ENCODE data around the gene ARID1B. TPM values are rescaled to one million over a fixed set of nuclear protein-coding genes. Genes with fewer than 3 reads are reported as not detected.

Gene ARID1B
- total RNA-seq, 4 donors from 2014 or later, result 87.1 to 194 (median 115) TPM

DNA sequence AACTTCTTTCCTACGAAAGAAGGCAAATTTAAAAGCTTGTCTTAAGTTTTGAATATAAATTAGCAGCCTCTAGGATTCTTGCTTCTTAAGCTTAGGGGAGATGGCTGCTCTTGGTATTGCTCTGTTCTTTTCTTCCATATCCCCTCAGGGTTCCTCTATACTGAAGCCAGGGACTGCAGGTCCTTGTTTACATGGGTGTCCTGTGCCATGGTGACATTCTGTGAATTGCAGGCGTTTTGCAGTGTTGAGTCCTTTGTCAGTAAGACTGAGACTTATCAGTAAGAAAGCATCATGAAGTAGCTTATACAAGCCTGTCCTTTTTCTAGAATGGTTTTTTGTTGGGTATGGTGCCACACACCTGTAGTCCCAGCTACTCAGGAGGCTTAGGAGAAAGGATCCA lies 147.8 kb downstream of the ARID1B start:
- Histone ChIP-seq H3K36me3 (no peaks in the 10 kb centered on the region), H3K27me3 (no peaks in the 10 kb centered on the region), H3K27ac (no peak overlapping the region), H3K9me3 (no peaks in the 10 kb centered on the region), H3K4me1 (peaks cover 0 to 14% (median 8%) of the 10 kb centered on the region in 4 donors), H3K4me3 (no peak overlapping the region)
- intact Hi-C loops (cut with DNase I; ENCODE audit: low total_unique reads) (no loop called here), in situ Hi-C loops (cut with MboI; ENCODE audit: low pct_ligation_motif_present in 1 of 4, low pct_unique_long_range_greater_than_20kb in 1 of 4, low sequenced_read_pairs in 3 of 4) (no loop called here)
- DNase-seq, result no peak
- 84 to 98% methylated on average over 2 of the region's 2 CpGs for WGBS, 2 donors (ENCODE audit: low coverage in 1 of 2)
- TF ChIP-seq, protein P1, sequence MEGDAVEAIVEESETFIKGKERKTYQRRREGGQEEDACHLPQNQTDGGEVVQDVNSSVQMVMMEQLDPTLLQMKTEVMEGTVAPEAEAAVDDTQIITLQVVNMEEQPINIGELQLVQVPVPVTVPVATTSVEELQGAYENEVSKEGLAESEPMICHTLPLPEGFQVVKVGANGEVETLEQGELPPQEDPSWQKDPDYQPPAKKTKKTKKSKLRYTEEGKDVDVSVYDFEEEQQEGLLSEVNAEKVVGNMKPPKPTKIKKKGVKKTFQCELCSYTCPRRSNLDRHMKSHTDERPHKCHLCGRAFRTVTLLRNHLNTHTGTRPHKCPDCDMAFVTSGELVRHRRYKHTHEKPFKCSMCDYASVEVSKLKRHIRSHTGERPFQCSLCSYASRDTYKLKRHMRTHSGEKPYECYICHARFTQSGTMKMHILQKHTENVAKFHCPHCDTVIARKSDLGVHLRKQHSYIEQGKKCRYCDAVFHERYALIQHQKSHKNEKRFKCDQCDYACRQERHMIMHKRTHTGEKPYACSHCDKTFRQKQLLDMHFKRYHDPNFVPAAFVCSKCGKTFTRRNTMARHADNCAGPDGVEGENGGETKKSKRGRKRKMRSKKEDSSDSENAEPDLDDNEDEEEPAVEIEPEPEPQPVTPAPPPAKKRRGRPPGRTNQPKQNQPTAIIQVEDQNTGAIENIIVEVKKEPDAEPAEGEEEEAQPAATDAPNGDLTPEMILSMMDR (IDR thresholded peaks at IDR 0.05), result no peak
- TF ChIP-seq POLR2AphosphoS5 (IDR thresholded peaks at IDR 0.05) (no peak), POLR2A (IDR thresholded peaks at IDR 0.05) (no peak), EP300 (IDR thresholded peaks at IDR 0.05; ENCODE audit: low read depth) (no peak)

DNA sequence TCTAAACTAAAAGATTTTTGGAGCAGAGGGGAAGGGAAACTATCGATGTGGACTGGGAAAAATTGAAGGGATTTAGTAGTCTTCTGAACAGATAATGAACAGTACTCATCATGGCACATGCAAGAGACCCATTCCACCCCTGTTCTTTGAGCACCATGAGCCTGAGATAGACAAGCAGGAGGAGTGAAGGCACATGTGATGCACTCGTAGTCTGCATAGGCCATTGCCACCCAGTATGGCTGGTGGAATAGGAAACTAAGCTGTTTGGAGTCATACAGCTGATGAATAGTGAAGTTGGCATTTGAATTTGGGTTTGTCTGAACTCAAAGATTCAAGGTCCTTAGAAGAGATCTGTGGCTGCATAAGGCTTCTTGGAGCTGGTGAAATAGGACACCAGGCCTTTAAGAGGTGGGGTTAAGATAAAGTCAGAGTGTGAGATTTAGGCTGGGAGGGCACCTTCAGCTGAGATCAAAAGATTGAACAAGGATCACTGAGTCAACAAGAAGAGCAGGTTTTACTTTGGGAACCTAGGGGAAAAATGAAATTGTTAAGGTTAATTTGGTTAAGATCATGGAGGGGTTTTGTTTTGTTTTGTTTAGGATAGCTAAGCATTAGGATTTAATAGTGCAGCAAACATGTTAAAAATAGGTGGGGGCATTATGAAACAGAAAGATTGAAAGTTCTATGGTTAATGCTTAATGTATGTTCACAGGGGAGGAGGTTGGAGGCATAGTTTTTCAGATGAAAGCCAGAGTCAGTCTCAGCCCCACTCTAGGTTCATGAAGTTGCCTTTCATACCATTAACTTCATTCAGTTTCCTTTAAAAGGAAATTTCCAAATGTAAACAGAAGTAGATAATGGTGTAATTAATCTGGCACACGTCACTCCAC lies 148.8 kb downstream of the ARID1B start:
- Histone ChIP-seq H3K9me3 (no peaks in the 10 kb centered on the region), H3K4me1 (peaks cover 0 to 14% (median 8%) of the 10 kb centered on the region in 4 donors), H3K36me3 (no peaks in the 10 kb centered on the region), H3K27ac (no peak overlapping the region), H3K27me3 (no peaks in the 10 kb centered on the region), H3K4me3 (no peak overlapping the region)
- in situ Hi-C loops (cut with MboI; ENCODE audit: low pct_ligation_motif_present in 1 of 4, low pct_unique_long_range_greater_than_20kb in 1 of 4, low sequenced_read_pairs in 3 of 4), result no loop called here
- WGBS, 2 donors (ENCODE audit: low coverage in 1 of 2), result 70 to 78% methylated on average over 1 to 3 of the region's 3 CpGs
- DNase-seq, result no peak
- TF ChIP-seq, protein P1 (IDR thresholded peaks at IDR 0.05), result no peak
- TF ChIP-seq EP300 (IDR thresholded peaks at IDR 0.05; ENCODE audit: low read depth) (no peak), POLR2A (IDR thresholded peaks at IDR 0.05) (no peak), POLR2AphosphoS5 (IDR thresholded peaks at IDR 0.05) (no peak)
- intact Hi-C loops (cut with DNase I; ENCODE audit: low total_unique reads), result no loop called here

DNA sequence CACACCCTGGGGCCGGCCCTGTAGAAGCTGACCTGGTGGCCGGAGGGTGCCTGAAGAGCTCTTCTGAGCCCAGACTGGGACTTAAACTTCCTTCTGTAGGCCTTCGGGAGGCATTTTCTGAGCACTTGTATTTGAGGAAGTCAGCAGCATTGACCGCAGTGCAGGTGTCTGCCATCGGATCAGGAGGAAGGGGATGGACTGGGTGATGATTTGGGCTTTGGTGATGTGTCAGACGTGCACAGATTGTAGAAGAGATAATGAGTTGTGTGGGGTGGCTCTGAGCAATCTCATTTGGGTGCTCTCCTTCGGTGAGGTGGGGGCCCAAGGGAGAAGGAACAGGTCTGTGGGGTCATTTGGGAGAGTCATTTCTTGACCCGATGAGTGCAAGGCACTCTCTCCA lies 150.9 kb downstream of the ARID1B start:
- in situ Hi-C loops (cut with MboI; ENCODE audit: low pct_ligation_motif_present in 1 of 4, low pct_unique_long_range_greater_than_20kb in 1 of 4, low sequenced_read_pairs in 3 of 4) (no loop called here), intact Hi-C loops (cut with DNase I; ENCODE audit: low total_unique reads) (no loop called here)
- peaks cover 10 to 34% (median 19%) of the 10 kb centered on the region in 4 donors for H3K4me1 ChIP-seq
- H3K4me3 ChIP-seq, result no peak overlapping the region
- H3K27ac ChIP-seq, result no peak overlapping the region
- TF ChIP-seq POLR2AphosphoS5 (IDR thresholded peaks at IDR 0.05) (no peak), EP300 (IDR thresholded peaks at IDR 0.05; ENCODE audit: low read depth) (no peak), POLR2A (IDR thresholded peaks at IDR 0.05) (no peak)
- TF ChIP-seq, protein P1 (IDR thresholded peaks at IDR 0.05), result no peak
- H3K9me3 ChIP-seq, result no peaks in the 10 kb centered on the region
- DNase-seq, result no peak
- no peaks in the 10 kb centered on the region for H3K27me3 ChIP-seq
- no peaks in the 10 kb centered on the region for H3K36me3 ChIP-seq
- WGBS, 2 donors (ENCODE audit: low coverage in 1 of 2), result 93 to 100% methylated on average over 1 to 8 of the region's 8 CpGs

DNA sequence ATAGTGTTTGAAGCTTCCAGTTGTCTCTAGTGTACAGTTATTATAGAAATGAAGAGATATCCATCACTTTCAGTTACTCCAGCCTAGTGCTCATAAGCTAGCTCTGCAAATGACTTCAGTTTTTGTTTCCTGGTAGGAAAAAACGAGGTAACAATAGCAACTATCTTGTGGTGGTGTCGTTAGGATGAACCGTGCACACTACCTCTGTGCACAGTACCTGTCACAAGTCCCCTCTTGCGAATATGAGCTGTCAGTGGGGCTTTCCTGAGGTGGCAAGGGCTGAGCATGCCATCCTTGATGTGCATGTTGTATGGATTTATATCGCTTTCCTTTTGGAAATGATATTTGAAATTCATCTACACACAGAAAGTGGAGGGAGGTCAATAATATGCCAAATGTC lies 151.8 kb downstream of the ARID1B start:
- H3K4me3 ChIP-seq, result no peak overlapping the region
- H3K9me3 ChIP-seq, result no peaks in the 10 kb centered on the region
- in situ Hi-C loops (cut with MboI; ENCODE audit: low pct_ligation_motif_present in 1 of 4, low pct_unique_long_range_greater_than_20kb in 1 of 4, low sequenced_read_pairs in 3 of 4) (no loop called here), intact Hi-C loops (cut with DNase I; ENCODE audit: low total_unique reads) (no loop called here)
- no peak for DNase-seq
- no peaks in the 10 kb centered on the region for H3K27me3 ChIP-seq
- 83 to 90% methylated on average over 3 to 5 of the region's 5 CpGs for WGBS, 2 donors (ENCODE audit: low coverage in 1 of 2)
- H3K36me3 ChIP-seq, result no peaks in the 10 kb centered on the region
- H3K4me1 ChIP-seq, result peaks cover 19 to 42% (median 27%) of the 10 kb centered on the region in 4 donors
- no peak overlapping the region for H3K27ac ChIP-seq
- no peak for TF ChIP-seq POLR2A (IDR thresholded peaks at IDR 0.05)
- no peak for TF ChIP-seq EP300 (IDR thresholded peaks at IDR 0.05; ENCODE audit: low read depth)
- TF ChIP-seq, protein P1 (IDR thresholded peaks at IDR 0.05), result no peak
- TF ChIP-seq POLR2AphosphoS5 (IDR thresholded peaks at IDR 0.05), result no peak

All from transverse colon (tissue), 4 donors.